Astrocyte of the cerebellum (primary cell): ENCODE results near the gene CDRT4.

Experiments used
- DNase-seq: peaks from one replicate; pipeline ENCODE4 v3.0.0-alpha.2; 2011; ENCODE audit warnings: low read depth
- H3K4me3 ChIP-seq: 2 replicates; pipeline ENCODE4 v1.5.1; 2011; ENCODE audit warnings: mild to moderate bottlenecking, low read depth, low read length, moderate library complexity
- CTCF ChIP-seq: IDR thresholded peaks from 2 replicates; pipeline ENCODE4 v1.5.1; 2012; ENCODE audit warnings: low read length, low read depth, moderate library complexity, mild to moderate bottlenecking; ENCODE audit errors: missing control alignments
- in situ Hi-C: cut with HindIII; loops from 2 replicates; pipeline ENCODE4 v1.10.0; 2017; ENCODE audit warnings: low sequenced_read_pairs

The CDRT4 gene

GRCh38 chr17:15454346-15454745, 13.1 kb downstream of the CDRT4 start:
- TF ChIP-seq CTCF: no peak
- in situ Hi-C loops: no loop called here
- DNase-seq: no peak
- no peak overlapping the region for H3K4me3 ChIP-seq

GRCh38 chr17:15453782-15454181, 13.6 kb downstream of the CDRT4 start:
- no peak overlapping the region for H3K4me3 ChIP-seq
- no peak for DNase-seq
- in situ Hi-C loops: no loop called here
- TF ChIP-seq CTCF: no peak

- H3K4me3 ChIP-seq: no peak overlapping the region
- in situ Hi-C loops: no loop called here
- no peak for DNase-seq
- TF ChIP-seq CTCF: no peak
Measured at GRCh38 chr17:15453246-15453645, 14.2 kb downstream of the CDRT4 start.

GRCh38 chr17:15452746-15453145, 14.7 kb downstream of the CDRT4 start:
- no peak overlapping the region for H3K4me3 ChIP-seq
- in situ Hi-C loops: no loop called here
- no peak for TF ChIP-seq CTCF
- no peak for DNase-seq

- in situ Hi-C loops: no loop called here
- H3K4me3 ChIP-seq: no peak overlapping the region
- DNase-seq: no peak
- TF ChIP-seq CTCF: no peak
Measured at GRCh38 chr17:15451680-15452079, 15.7 kb downstream of the CDRT4 start.

- H3K4me3 ChIP-seq: no peak overlapping the region
- TF ChIP-seq CTCF: no peak
- in situ Hi-C loops: no loop called here
- DNase-seq: no peak
Measured at GRCh38 chr17:15448580-15448956, 18.9 kb downstream of the CDRT4 start.

GRCh38 chr17:15447928-15448579, 19.4 kb downstream of the CDRT4 start:
- H3K4me3 ChIP-seq: no peak overlapping the region
- no peak for TF ChIP-seq CTCF
- DNase-seq: no peak
- in situ Hi-C loops: no loop called here
